ENCODE results near the gene PDE4B. TPM values are rescaled to one million over a fixed set of nuclear protein-coding genes. Genes with fewer than 3 reads are reported as not detected.
A peak's percentile ranks its signal among the peaks of the same experiment; 100 is the strongest.

Gene PDE4B
- total and polyA plus RNA-seq, 2 of the 13 experiments (the other 11 are each of a cell fraction or from before 2014, with no cell fraction given), result not detected

DNA sequence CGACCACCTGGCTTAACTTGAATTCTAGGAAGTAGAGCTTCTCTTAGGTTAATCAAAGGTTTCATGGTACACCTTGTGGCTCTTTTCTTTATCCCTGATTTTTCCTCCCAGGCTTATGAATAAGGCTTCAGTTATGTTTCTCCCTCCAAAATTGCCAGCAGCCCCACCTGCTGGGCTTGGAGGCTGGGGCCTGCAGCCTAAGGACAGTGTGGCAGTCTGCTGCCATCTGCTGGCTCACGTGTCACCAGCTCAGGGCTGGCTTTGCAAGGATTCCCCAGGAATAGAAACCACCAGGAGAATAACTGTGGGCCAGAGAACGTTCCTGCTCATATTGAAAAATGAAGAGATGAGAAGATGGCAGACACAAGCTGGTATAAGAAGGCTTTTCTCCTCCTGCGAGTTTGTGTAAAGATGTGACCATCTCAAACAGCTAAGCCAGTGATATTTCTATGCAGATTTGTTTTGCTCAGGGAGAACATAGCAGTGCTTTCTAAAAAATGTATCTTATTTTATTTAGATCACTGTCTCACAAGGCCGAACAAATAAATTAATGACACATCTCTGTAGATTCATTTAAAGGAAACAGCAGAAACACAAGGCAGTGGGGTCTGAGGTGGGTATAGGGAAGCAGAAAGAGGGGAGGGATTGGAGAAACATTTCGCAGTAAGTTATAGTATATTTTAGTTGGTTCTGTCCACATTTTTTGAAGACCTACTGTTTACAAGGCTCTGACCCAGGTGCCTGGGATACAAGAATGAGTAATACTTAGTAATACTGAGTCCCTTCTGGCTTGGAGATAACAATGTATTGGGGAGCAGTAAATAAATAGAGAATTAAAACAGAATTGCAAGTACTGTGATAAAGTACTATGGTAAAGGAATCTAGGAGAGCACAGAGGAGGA, 450.2 kb downstream of the PDE4B start (continued):
- TF ChIP-seq ZNF510 (CRISPR knock-in tag; IDR thresholded peaks at IDR 0.05; ENCODE audit: low read depth), result no peak
- peak; percentile 60; the same call in 1 of the 2 replicates for TF ChIP-seq KDM2A (CRISPR knock-in tag; IDR thresholded peaks at IDR 0.05; ENCODE audit: borderline replicate concordance, low read depth)
- TF ChIP-seq ZNF329 (CRISPR knock-in tag; IDR thresholded peaks at IDR 0.05; ENCODE audit: low read depth), result no peak
- no peak for TF ChIP-seq U2AF2 (IDR thresholded peaks at IDR 0.05; ENCODE audit: low read depth, low read length)
- no peak for TF ChIP-seq ZNF569 (CRISPR knock-in tag; IDR thresholded peaks at IDR 0.05; ENCODE audit: borderline replicate concordance)
- TF ChIP-seq ZNF274 (CRISPR knock-in tag; IDR thresholded peaks at IDR 0.05), result no peak
- TF ChIP-seq ZNF225 (CRISPR knock-in tag; IDR thresholded peaks at IDR 0.05), result no peak
- no peak for TF ChIP-seq ZNF556 (CRISPR knock-in tag; IDR thresholded peaks at IDR 0.05; ENCODE audit: borderline replicate concordance)
- TF ChIP-seq ARID2 (CRISPR knock-in tag; IDR thresholded peaks at IDR 0.05; ENCODE audit: borderline replicate concordance), result no peak
- TF ChIP-seq EED (CRISPR knock-in tag; IDR thresholded peaks at IDR 0.05), result no peak
- TF ChIP-seq, protein P1, sequence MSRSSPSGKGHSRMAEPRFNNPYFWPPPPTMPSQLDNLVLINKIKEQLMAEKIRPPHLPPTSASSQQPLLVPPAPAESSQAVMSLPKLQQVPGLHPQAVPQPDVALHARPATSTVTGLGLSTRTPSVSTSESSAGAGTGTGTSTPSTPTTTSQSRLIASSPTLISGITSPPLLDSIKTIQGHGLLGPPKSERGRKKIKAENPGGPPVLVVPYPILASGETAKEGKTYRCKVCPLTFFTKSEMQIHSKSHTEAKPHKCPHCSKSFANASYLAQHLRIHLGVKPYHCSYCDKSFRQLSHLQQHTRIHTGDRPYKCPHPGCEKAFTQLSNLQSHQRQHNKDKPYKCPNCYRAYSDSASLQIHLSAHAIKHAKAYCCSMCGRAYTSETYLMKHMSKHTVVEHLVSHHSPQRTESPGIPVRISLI (CRISPR knock-in tag; IDR thresholded peaks at IDR 0.05; ENCODE audit: borderline replicate concordance), result no peak
- no peak for TF ChIP-seq RXRA (CRISPR knock-in tag; IDR thresholded peaks at IDR 0.05)
- TF ChIP-seq ZNF615 (CRISPR knock-in tag; IDR thresholded peaks at IDR 0.05; ENCODE audit: borderline replicate concordance), result no peak
- TF ChIP-seq ZNF543 (CRISPR knock-in tag; IDR thresholded peaks at IDR 0.05), result no peak
- TF ChIP-seq, protein P2, sequence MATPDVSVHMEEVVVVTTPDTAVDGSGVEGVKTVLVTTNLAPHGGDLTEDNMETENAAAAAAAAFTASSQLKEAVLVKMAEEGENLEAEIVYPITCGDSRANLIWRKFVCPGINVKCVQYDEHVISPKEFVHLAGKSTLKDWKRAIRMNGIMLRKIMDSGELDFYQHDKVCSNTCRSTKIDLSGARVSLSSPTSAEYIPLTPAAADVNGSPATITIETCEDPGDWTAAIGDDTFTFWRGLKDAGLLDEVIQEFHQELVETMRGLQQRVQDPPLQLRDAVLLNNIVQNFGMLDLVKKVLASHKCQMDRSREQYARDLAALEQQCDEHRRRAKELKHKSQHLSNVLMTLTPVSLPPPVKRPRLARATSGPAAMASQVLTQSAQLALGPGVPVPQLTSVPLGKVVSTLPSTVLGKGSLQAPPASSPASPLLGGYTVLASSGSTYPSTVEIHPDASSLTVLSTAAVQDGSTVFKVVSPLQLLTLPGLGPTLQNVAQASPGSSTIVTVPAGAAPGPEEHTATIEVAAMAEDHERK (CRISPR knock-in tag; IDR thresholded peaks at IDR 0.05; ENCODE audit: low read depth), result no peak
- peak; percentile 16 for TF ChIP-seq ZFP36 (IDR thresholded peaks at IDR 0.05; ENCODE audit: borderline replicate concordance, low read depth, low read length, partially characterized antibody)
- 0 out of 2 replicates have a peak, but pooled peaks have one; percentile 25 for TF ChIP-seq ZNF878 (CRISPR knock-in tag; IDR thresholded peaks at IDR 0.05)
- TF ChIP-seq, protein P3, sequence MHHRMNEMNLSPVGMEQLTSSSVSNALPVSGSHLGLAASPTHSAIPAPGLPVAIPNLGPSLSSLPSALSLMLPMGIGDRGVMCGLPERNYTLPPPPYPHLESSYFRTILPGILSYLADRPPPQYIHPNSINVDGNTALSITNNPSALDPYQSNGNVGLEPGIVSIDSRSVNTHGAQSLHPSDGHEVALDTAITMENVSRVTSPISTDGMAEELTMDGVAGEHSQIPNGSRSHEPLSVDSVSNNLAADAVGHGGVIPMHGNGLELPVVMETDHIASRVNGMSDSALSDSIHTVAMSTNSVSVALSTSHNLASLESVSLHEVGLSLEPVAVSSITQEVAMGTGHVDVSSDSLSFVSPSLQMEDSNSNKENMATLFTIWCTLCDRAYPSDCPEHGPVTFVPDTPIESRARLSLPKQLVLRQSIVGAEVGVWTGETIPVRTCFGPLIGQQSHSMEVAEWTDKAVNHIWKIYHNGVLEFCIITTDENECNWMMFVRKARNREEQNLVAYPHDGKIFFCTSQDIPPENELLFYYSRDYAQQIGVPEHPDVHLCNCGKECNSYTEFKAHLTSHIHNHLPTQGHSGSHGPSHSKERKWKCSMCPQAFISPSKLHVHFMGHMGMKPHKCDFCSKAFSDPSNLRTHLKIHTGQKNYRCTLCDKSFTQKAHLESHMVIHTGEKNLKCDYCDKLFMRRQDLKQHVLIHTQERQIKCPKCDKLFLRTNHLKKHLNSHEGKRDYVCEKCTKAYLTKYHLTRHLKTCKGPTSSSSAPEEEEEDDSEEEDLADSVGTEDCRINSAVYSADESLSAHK (CRISPR knock-in tag; IDR thresholded peaks at IDR 0.05; ENCODE audit: borderline replicate concordance), result no peak
- TF ChIP-seq, protein P4, sequence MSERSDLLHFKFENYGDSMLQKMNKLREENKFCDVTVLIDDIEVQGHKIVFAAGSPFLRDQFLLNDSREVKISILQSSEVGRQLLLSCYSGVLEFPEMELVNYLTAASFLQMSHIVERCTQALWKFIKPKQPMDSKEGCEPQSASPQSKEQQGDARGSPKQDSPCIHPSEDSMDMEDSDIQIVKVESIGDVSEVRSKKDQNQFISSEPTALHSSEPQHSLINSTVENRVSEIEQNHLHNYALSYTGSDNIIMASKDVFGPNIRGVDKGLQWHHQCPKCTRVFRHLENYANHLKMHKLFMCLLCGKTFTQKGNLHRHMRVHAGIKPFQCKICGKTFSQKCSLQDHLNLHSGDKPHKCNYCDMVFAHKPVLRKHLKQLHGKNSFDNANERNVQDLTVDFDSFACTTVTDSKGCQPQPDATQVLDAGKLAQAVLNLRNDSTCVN (CRISPR knock-in tag; IDR thresholded peaks at IDR 0.05; ENCODE audit: borderline replicate concordance), result no peak

All from HepG2 (cell line).